Measurements from ENCODE around the gene SLIT3. TPM values are rescaled to one million over a fixed set of nuclear protein-coding genes. Genes with fewer than 3 reads are reported as not detected.
A peak's percentile ranks its signal among the peaks of the same experiment; 100 is the strongest.

SLIT3 gene
- total and polyA plus RNA-seq, 2 experiments from 2014 or later = 58.4 to 96.7 TPM

- WGBS (ENCODE audit: low lambda C conversion rate, missing lambda C conversion rate) = 82% methylated on average over 1 of the region's 1 CpG
- Histone ChIP-seq H3K79me2 (peaks cover 5% of the 10 kb centered on the region), H3K9me2 (replicated peaks; ENCODE audit: insufficient read depth) (no peaks in the 10 kb centered on the region), H3K27ac (no peak overlapping the region), H3K4me1 (ENCODE audit: insufficient read depth) (peaks cover 12% of the 10 kb centered on the region), H3K4me2 (no peak overlapping the region), H2AFZ (no peak overlapping the region), H3K36me3 (replicated peaks; ENCODE audit: insufficient read depth, low read depth) (no peaks in the 10 kb centered on the region), H3K9me3 (ENCODE audit: low read depth) (no peaks in the 10 kb centered on the region), H4K20me1 (ENCODE audit: insufficient read depth, poor library complexity, severe bottlenecking) (no peaks in the 10 kb centered on the region), H3K27me3 (no peaks in the 10 kb centered on the region), H3K4me3 (no peak overlapping the region)
- TF ChIP-seq EZH2 (IDR thresholded peaks at IDR 0.05; ENCODE audit: borderline replicate concordance) (no peak), EZH2phosphoT487 (IDR thresholded peaks at IDR 0.05; ENCODE audit: low read depth, severe bottlenecking, unreplicated experiment) (no peak), CTCF (IDR thresholded peaks at IDR 0.05; ENCODE audit: poor library complexity) (no peak)
- no peak for DNase-seq (ENCODE audit: low spot score)
Observed at GRCh38 chr5:169304175-169304574, 3.2 kb upstream of the SLIT3 start.

- H3K36me3 ChIP-seq (replicated peaks; ENCODE audit: insufficient read depth, low read depth) = no peaks in the 10 kb centered on the region
- TF ChIP-seq EZH2 (IDR thresholded peaks at IDR 0.05; ENCODE audit: borderline replicate concordance) (no peak), EZH2phosphoT487 (IDR thresholded peaks at IDR 0.05; ENCODE audit: low read depth, severe bottlenecking, unreplicated experiment) (no peak), CTCF (IDR thresholded peaks at IDR 0.05; ENCODE audit: poor library complexity) (no peak)
- H3K4me2 ChIP-seq = no peak overlapping the region
Observed at GRCh38 chr5:169303119-169303515, 2.2 kb upstream of the SLIT3 start.

GRCh38 chr5:169302491-169303118, 1.7 kb upstream of the SLIT3 start:
- no peaks in the 10 kb centered on the region for H3K9me3 ChIP-seq (ENCODE audit: low read depth)
- peak overlapping the region; percentile 84 for H3K4me2 ChIP-seq
- 13% methylated on average over 17 of the region's 17 CpGs for WGBS (ENCODE audit: low lambda C conversion rate, missing lambda C conversion rate)
- H2AFZ ChIP-seq = no peak overlapping the region
- H3K36me3 ChIP-seq (replicated peaks; ENCODE audit: insufficient read depth, low read depth) = no peaks in the 10 kb centered on the region
- H3K4me1 ChIP-seq (ENCODE audit: insufficient read depth) = peaks cover 22% of the 10 kb centered on the region
- TF ChIP-seq EZH2phosphoT487 (IDR thresholded peaks at IDR 0.05; ENCODE audit: low read depth, severe bottlenecking, unreplicated experiment) (no peak), CTCF (IDR thresholded peaks at IDR 0.05; ENCODE audit: poor library complexity) (peak; percentile 97)
- H3K79me2 ChIP-seq = peaks cover 19% of the 10 kb centered on the region
- H3K27me3 ChIP-seq = no peaks in the 10 kb centered on the region
- no peaks in the 10 kb centered on the region for H3K9me2 ChIP-seq (replicated peaks; ENCODE audit: insufficient read depth)
- H3K27ac ChIP-seq = peak overlapping the region; percentile 50
- no peaks in the 10 kb centered on the region for H4K20me1 ChIP-seq (ENCODE audit: insufficient read depth, poor library complexity, severe bottlenecking)
- DNase-seq (ENCODE audit: low spot score) = peak; percentile 88
- no peak overlapping the region for H3K4me3 ChIP-seq

More at GRCh38 chr5:169303119-169303515, 2.2 kb upstream of the SLIT3 start:
- no peaks in the 10 kb centered on the region for H3K9me2 ChIP-seq (replicated peaks; ENCODE audit: insufficient read depth)
- peaks cover 14% of the 10 kb centered on the region for H3K79me2 ChIP-seq
- H3K4me3 ChIP-seq = no peak overlapping the region
- H2AFZ ChIP-seq = no peak overlapping the region
- DNase-seq (ENCODE audit: low spot score) = no peak
- H3K4me1 ChIP-seq (ENCODE audit: insufficient read depth) = peaks cover 17% of the 10 kb centered on the region
- H4K20me1 ChIP-seq (ENCODE audit: insufficient read depth, poor library complexity, severe bottlenecking) = no peaks in the 10 kb centered on the region
- peak overlapping the region; percentile 14 for H3K27ac ChIP-seq
- no peaks in the 10 kb centered on the region for H3K9me3 ChIP-seq (ENCODE audit: low read depth)
- H3K27me3 ChIP-seq = no peaks in the 10 kb centered on the region
